Tibial artery (tissue), 4 donors: ENCODE data around the gene BRD3OS.
A peak's percentile ranks its signal among the peaks of the same experiment; 100 is the strongest.
"Not testable (repeated sequence)": the region's sequence is repeated elsewhere in the genome, so short reads cannot be mapped to it uniquely, and the experiment has no call there.

Experiments
- DNase-seq, 2 donors: peaks; one replicate each; pipeline ENCODE4 v3.0.0-alpha.2; 2019
- H3K27ac ChIP-seq, 2 donors: fragments of 200-600 bp; sonication (generic) in 1 of 2; 1 replicate in 1 of 2; 2 replicates in 1 of 2; pipeline ENCODE4 v1.5.1; 2018 to 2019; ENCODE audit warnings: mild to moderate bottlenecking in 1 of 2
- H3K27me3 ChIP-seq, 2 donors: fragments of 200-600 bp; sonication (generic) in 1 of 2; one replicate each; pipeline versions ENCODE4 v1.5.1 to v1.6.0; 2016 to 2019
- H3K36me3 ChIP-seq, 3 donors: fragments of 200-600 bp; sonication (generic) in 2 of 3; one replicate each; pipeline ENCODE4 v1.5.1; 2016 to 2019; ENCODE audit warnings: mild to moderate bottlenecking in 2 of 3
- H3K4me1 ChIP-seq, 4 donors: fragments of 200-600 bp; sonication (generic) in 2 of 4; 1 replicate in 3 of 4; 2 replicates in 1 of 4; pipeline ENCODE4 v1.5.1; 2016 to 2019
- H3K4me3 ChIP-seq, 2 donors: fragments of 200-600 bp; sonication (generic) in 1 of 2; 1 replicate in 1 of 2; 2 replicates in 1 of 2; pipeline ENCODE4 v1.5.1; 2018 to 2019; ENCODE audit warnings: mild to moderate bottlenecking in 2 of 2
- H3K9me3 ChIP-seq, 3 donors: fragments of 200-600 bp; sonication (generic) in 1 of 3; one replicate each; pipeline ENCODE4 v1.5.1; 2016 to 2019
- intact Hi-C: fragments of 100-400 bp; cut with DNase I; formaldehyde crosslinking; loops from one replicate; pipeline ENCODE4 v1.15.0; 2023; ENCODE audit warnings: low total_unique reads
- TF ChIP-seq, protein P1 (sequence below), 2 experiments: fragments of 200-600 bp in 1 of 2; fragments of 450-650 bp in 1 of 2; IDR thresholded peaks; one replicate each; pipeline ENCODE4 v1.5.1; 2017 to 2019; ENCODE audit warnings: antibody characterized with exemption in 2 of 2, mild to moderate bottlenecking in 1 of 2, moderate library complexity in 1 of 2

BRD3OS gene

DNA sequence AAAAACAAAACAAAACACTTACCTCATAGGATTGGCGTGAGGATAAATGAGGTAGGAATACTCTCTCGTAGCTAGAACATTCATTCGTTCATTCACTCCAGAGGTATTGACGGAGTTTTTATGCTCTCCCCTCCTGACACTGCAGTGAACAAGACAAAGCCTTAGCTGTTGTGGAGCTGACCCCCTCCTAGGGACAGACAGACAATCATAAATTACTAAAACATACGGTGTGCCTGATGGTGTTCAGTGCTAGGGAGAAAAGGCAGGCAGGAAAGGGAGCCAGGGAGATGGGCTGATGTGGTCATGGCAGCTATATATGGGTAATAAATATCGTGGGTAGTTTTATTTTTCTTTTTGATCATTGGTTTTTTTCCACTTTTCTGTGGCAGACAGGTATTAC lies 48.2 kb downstream of the BRD3OS start:
- Histone ChIP-seq H3K4me1 (peaks cover 0 to 5% (median 0%) of the 10 kb centered on the region in 4 donors), H3K36me3 (no peaks in the 10 kb centered on the region), H3K27ac (no peak overlapping the region), H3K9me3 (peaks cover 0 to 15% (median 11%) of the 10 kb centered on the region in 3 donors), H3K27me3 (peaks cover 0 to 26% of the 10 kb centered on the region in 2 donors), H3K4me3 (no peak overlapping the region)
- peak in 1 of 2 donors; percentile 4 for DNase-seq
- TF ChIP-seq, protein P1, sequence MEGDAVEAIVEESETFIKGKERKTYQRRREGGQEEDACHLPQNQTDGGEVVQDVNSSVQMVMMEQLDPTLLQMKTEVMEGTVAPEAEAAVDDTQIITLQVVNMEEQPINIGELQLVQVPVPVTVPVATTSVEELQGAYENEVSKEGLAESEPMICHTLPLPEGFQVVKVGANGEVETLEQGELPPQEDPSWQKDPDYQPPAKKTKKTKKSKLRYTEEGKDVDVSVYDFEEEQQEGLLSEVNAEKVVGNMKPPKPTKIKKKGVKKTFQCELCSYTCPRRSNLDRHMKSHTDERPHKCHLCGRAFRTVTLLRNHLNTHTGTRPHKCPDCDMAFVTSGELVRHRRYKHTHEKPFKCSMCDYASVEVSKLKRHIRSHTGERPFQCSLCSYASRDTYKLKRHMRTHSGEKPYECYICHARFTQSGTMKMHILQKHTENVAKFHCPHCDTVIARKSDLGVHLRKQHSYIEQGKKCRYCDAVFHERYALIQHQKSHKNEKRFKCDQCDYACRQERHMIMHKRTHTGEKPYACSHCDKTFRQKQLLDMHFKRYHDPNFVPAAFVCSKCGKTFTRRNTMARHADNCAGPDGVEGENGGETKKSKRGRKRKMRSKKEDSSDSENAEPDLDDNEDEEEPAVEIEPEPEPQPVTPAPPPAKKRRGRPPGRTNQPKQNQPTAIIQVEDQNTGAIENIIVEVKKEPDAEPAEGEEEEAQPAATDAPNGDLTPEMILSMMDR (IDR thresholded peaks at IDR 0.05), result no peak
- intact Hi-C loops, result no loop called here

DNA sequence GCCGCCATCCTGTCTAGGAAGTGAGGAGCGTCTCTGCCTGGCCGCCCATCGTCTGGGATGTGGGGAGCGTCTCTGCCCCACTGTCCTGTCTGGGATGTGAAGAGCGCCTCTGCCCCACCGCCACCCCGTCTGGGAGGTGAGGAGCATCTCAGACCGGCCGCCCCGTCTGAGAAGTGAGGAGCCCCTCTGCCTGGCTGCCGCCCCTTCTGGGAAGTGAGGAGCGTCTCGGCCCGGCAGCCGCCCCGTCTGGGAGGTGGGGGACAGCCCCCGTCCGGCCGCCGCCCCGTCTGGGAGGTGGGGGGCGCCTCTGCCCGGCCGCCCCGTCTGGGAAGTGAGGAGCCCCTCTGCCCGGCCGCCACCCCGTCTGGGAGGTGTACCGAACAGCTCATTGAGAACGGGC lies 50.4 kb downstream of the BRD3OS start:
- H3K36me3 ChIP-seq, H3K4me1 ChIP-seq, intact Hi-C loops, H3K27ac ChIP-seq, H3K4me3 ChIP-seq: not testable (repeated sequence)
- Histone ChIP-seq H3K9me3 (peaks cover 0 to 33% (median 15%) of the 10 kb centered on the region in 3 donors), H3K27me3 (peaks cover 0 to 18% of the 10 kb centered on the region in 2 donors)
- peak in 1 of 2 donors; percentile 60 for DNase-seq

DNA sequence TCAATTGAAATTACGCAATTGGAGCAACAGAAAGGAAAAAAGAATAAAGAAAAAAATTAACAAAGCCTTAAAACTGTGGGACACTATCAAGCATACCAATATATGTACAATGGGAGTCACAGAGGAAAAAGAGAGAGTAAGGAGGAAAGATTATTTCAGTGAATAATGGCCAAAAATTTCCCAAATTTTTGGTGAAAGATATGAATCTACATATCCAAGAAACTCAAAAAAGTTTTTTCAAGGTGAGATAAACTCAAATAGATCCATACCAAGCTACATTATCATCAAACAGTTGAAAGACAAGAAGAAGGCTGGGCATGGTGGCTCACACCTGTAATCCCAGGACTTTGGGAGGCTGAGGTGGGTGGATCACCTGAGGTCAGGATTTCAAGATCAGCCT lies 51.4 kb downstream of the BRD3OS start:
- TF ChIP-seq, protein P1 (IDR thresholded peaks at IDR 0.05), result no peak
- no peak overlapping the region for H3K4me3 ChIP-seq
- intact Hi-C loops, result no loop called here

More for the DNA sequence above, 51.4 kb downstream of the BRD3OS start:
- peaks cover 0 to 18% of the 10 kb centered on the region in 2 donors for H3K27me3 ChIP-seq
- peak in 1 of 2 donors; percentile 10 for DNase-seq
- H3K4me1 ChIP-seq, result no peaks in the 10 kb centered on the region
- peaks cover 0 to 33% (median 15%) of the 10 kb centered on the region in 3 donors for H3K9me3 ChIP-seq
- H3K27ac ChIP-seq, result no peak overlapping the region
- no peaks in the 10 kb centered on the region for H3K36me3 ChIP-seq
